Cerebellar cortex (tissue), 1 donor: Measurements from ENCODE around the gene SLC8A3.

Experiments
- DNase-seq: peaks from one replicate; pipeline ENCODE4 v3.0.0-alpha.2; 2015; ENCODE audit warnings: low spot score

Gene SLC8A3

GRCh38 chr14:70022771-70023445 lies 165.8 kb downstream of the SLC8A3 start:
- no peak for DNase-seq

GRCh38 chr14:70021548-70022220 lies 167.1 kb downstream of the SLC8A3 start:
- DNase-seq = no peak

GRCh38 chr14:70020352-70021170 lies 168.2 kb downstream of the SLC8A3 start:
- DNase-seq = no peak

GRCh38 chr14:70019695-70020094 lies 169.1 kb downstream of the SLC8A3 start:
- DNase-seq = no peak

- DNase-seq = no peak
Measured at GRCh38 chr14:70018713-70019211, 170.0 kb downstream of the SLC8A3 start.

- no peak for DNase-seq
Measured at GRCh38 chr14:70018230-70018629, 170.5 kb downstream of the SLC8A3 start.

GRCh38 chr14:70014406-70015095 lies 174.2 kb downstream of the SLC8A3 start:
- DNase-seq = no peak

- DNase-seq = peak; percentile 17
Measured at GRCh38 chr14:70013271-70013873, 175.4 kb downstream of the SLC8A3 start.

GRCh38 chr14:70011708-70012107 lies 177.0 kb downstream of the SLC8A3 start:
- DNase-seq = no peak

- no peak for DNase-seq
Measured at GRCh38 chr14:70011098-70011497, 177.7 kb downstream of the SLC8A3 start.

GRCh38 chr14:70009961-70010360 lies 178.8 kb downstream of the SLC8A3 start:
- DNase-seq = no peak

- DNase-seq = no peak
Measured at GRCh38 chr14:70008284-70009262, 180.2 kb downstream of the SLC8A3 start.

GRCh38 chr14:70006699-70007098 lies 182.1 kb downstream of the SLC8A3 start:
- DNase-seq = no peak

GRCh38 chr14:70005281-70005805 lies 183.4 kb downstream of the SLC8A3 start:
- DNase-seq = no peak

GRCh38 chr14:70004791-70005190 lies 184.0 kb downstream of the SLC8A3 start:
- DNase-seq = no peak

- DNase-seq = no peak
Measured at GRCh38 chr14:70002589-70003346, 186.0 kb downstream of the SLC8A3 start.

- no peak for DNase-seq
Measured at GRCh38 chr14:70000601-70001000, 188.2 kb downstream of the SLC8A3 start.

- no peak for DNase-seq
Measured at GRCh38 chr14:69999261-69999674, 189.5 kb downstream of the SLC8A3 start.

- no peak for DNase-seq
Measured at GRCh38 chr14:69997849-69998248, 190.9 kb downstream of the SLC8A3 start.
